K562 treated with DMSO at 1 percent for 4 hours (cell line): Measurements from ENCODE around the gene CYP2U1. TPM values are rescaled to one million over a fixed set of nuclear protein-coding genes. Genes with fewer than 3 reads are reported as not detected.

Experiments
- total RNA-seq: library from RNA; unstranded; fragments of 300-600 nt; gene quantifications from 2 replicates; pipeline ENCODE4 v1.2.3, GENCODE V29; 2022; ENCODE audit not compliant: insufficient read depth

CYP2U1 gene
- 0.23 and 0.29 TPM in 2 replicates for total RNA-seq

DNA sequence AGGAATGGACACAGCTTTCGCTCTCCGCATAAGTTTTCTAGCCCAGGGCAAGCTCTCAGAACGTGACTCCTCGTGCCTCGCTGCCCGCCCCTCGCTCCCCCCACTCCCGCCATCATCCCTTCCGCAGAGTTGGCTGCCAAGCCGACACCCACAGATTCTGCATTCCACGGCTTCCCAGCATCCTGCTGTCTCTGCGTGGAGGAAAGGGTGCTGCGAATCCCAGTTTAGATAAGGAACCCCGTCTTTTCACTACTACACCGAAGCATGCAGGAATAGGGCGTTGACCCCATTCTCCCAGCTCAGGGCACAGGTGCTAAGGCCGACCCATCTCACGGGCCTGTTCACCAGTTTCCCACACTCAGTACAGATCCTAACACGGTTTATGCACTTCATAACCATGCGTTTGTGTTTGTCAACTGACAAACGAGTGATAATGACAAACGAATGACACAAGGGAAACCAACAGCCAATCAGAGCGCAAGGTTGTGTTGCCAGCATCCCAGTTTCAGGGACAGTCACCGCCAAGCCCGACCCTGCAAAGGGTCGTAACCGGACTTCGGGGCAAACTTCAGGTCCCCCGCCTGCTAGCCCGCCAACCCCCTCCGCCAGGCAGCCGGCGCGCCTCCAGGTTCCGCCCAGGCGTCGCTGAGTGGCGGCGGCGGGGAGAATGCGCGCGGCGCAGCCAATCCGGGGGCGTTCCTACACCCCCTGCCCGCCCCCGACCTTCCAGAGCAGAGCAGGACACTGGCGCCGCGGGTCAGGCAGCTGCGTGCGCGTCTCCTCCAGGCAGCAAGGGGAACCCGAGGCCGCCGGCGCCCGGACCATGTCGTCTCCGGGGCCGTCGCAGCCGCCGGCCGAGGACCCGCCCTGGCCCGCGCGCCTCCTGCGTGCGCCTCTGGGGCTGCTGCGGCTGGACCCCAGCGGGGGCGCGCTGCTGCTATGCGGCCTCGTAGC is at the start of gene CYP2U1:
Gene CYP2U1, plus strand, starts transcription at position 729 of the 954 bp plus-strand sequence. Its CDS starts 95 bp downstream, at position 824.

DNA sequence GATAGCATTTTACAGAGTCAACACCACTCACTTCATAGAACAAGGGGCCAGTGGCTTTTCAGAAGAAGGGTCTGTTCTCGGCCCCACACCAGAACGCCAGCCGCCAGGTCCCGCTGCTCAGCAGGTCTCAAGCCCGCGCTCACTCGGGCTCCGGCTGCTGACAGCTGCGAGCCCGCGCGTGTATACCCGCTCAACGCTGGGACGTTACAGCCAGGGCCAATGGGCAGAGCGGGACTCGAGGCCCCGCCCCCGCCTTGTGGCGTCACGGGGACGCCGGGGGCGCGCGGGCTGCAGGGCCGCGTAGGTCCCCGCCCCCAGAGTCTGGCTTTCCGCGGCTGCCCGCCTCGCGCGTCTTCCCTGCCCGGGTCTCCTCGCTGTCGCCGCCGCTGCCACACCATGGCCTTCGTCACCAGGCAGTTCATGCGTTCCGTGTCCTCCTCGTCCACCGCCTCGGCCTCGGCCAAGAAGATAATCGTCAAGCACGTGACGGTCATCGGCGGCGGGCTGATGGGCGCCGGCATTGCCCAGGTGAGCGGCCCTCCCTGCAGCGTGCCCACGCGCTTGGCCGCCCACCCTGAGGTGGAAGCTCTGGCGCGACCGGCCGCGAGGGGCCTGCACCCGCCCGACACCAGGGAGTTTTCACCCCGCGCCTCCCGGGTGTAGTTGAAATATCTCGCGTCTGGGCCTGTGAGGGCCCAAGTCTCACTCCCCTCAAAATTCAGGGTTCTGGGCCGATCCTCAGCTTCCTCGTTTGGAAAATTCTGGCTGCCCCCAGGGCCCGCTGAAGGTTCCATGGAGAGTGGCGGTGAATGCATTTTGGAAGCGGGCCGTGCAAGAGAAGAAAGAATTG is 58.4 kb downstream of the CYP2U1 start, which contains the start of gene HADH:
Gene HADH, plus strand, starts transcription at position 353 of the 850 bp plus-strand sequence. Its CDS starts 44 bp downstream, at position 397.

Other genes with a start within 250 kb of the CYP2U1 start
- 60.6 and 63.9 TPM in 2 replicates for gene PAPSS1, start 211.3 kb upstream of the CYP2U1 start, total RNA-seq
- gene SGMS2, start 106.6 kb upstream of the CYP2U1 start, total RNA-seq, result not detected in 2 replicates
- gene HADH, start 58.3 kb downstream of the CYP2U1 start, total RNA-seq, result 46.1 and 52.7 TPM in 2 replicates
- 3.2 and 7.8 TPM in 2 replicates for gene LEF1, start 237.4 kb downstream of the CYP2U1 start, total RNA-seq